ENCODE measurements around the gene SGSM1.

GRCh38 chr22:24776525-24776924, 29.5 kb upstream of the SGSM1 start:
- TF ChIP-seq CTCF (IDR thresholded peaks at IDR 0.05) (no peak), POLR2A (IDR thresholded peaks at IDR 0.05) (no peak)

Measured in breast epithelium (tissue), 3 donors.